ENCODE measurements around the gene SMS.

The SMS gene

DNA sequence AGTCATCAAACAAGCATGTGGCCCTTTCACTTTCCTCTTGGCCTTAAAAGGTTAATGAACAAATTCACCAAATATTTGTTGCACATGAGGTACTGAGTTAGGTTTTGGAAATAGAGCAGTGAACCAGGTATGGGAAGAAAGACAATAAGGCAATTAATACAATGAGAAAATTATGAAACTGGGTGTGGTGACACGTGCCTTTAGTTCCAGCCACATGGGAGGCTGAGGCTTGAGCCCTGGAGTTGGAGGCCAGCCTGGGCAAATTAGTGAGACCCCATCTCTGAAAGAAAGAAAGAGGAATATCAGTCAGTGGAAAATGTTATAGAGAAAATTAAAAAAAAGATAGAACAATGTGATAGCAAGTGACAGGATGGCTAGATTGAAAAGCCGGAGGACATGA lies 99.7 kb downstream of the SMS start:
- Histone ChIP-seq H3K27me3 (ENCODE audit: low read depth, low read length) (no peaks in the 10 kb centered on the region), H3K4me1 (ENCODE audit: control insufficient read depth in 1 of 2, insufficient read depth in 2 of 2, low read length in 2 of 2) (no peaks in the 10 kb centered on the region), H3K36me3 (ENCODE audit: control insufficient read depth in 1 of 2, insufficient read depth in 2 of 2, low read length in 2 of 2) (no peaks in the 10 kb centered on the region), H3K9me3 (ENCODE audit: control insufficient read depth in 1 of 2, low read length in 2 of 2) (no peaks in the 10 kb centered on the region), H3K27ac (ENCODE audit: low read length) (no peak overlapping the region), H3K4me3 (ENCODE audit: low read depth in 1 of 2, low read length in 2 of 2) (no peak overlapping the region)

DNA sequence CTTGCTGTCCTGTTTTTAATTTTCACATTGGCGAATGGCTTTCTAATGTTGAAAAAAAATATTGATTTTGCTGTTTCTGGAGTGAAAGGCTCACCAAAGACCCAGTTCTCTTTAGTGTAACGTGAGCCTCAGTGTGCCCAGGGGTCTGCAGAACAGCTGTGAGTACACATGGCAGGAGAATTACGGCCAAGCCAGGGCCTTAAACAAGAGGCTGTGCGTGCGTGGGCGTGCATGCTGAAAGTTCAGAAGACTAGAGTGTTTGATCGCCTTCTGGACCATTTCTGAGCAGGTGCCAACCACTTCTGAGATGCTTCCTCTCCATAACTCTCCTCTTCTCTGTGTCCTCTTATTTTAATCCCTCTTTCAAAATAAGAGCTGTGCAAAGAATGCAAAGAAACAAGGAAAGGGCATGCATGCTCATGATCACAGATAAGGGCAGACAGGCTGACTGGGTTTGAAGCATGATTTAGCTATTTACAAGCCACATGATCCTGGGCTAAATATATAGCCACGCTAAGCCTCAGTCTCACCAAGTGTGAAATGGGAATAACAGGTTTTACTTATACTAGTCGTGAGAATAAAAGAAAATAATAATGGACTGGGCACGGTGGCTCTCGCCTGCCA lies 101.5 kb downstream of the SMS start:
- Histone ChIP-seq H3K4me1 (ENCODE audit: control insufficient read depth in 1 of 2, insufficient read depth in 2 of 2, low read length in 2 of 2) (no peaks in the 10 kb centered on the region), H3K36me3 (ENCODE audit: control insufficient read depth in 1 of 2, insufficient read depth in 2 of 2, low read length in 2 of 2) (no peaks in the 10 kb centered on the region), H3K27ac (ENCODE audit: low read length) (no peak overlapping the region), H3K4me3 (ENCODE audit: low read depth in 1 of 2, low read length in 2 of 2) (no peak overlapping the region), H3K27me3 (ENCODE audit: low read depth, low read length) (no peaks in the 10 kb centered on the region), H3K9me3 (ENCODE audit: control insufficient read depth in 1 of 2, low read length in 2 of 2) (no peaks in the 10 kb centered on the region)

DNA sequence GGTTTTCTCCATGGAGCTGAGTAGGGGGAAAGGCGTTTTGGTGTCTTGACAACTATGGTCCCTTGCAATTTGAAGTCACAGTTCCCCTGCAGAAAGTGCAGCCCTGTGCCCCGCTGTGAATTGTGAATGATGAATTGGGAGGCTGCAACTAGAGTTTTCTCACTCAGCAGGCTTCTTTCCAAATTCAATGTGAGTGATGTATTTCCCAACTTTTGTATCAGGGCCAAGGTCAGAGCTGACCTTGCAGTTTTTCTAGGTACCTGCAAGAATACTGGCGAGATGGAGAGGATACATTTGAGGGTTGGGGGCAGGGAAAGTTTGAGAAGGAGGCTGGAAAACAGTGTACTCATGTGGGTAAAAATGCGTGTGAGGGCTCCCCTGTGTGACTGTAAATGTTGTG lies 103.4 kb downstream of the SMS start:
- Histone ChIP-seq H3K36me3 (ENCODE audit: control insufficient read depth in 1 of 2, insufficient read depth in 2 of 2, low read length in 2 of 2) (no peaks in the 10 kb centered on the region), H3K27ac (ENCODE audit: low read length) (no peak overlapping the region), H3K9me3 (ENCODE audit: control insufficient read depth in 1 of 2, low read length in 2 of 2) (no peaks in the 10 kb centered on the region), H3K4me3 (ENCODE audit: low read depth in 1 of 2, low read length in 2 of 2) (no peak overlapping the region), H3K4me1 (ENCODE audit: control insufficient read depth in 1 of 2, insufficient read depth in 2 of 2, low read length in 2 of 2) (no peaks in the 10 kb centered on the region), H3K27me3 (ENCODE audit: low read depth, low read length) (no peaks in the 10 kb centered on the region)
